Suppressor macrophage treated with lipopolysaccharide for 4 hours (primary cell): ENCODE data around the gene HOXB13.

Source experiments
- DNase-seq: peaks from one replicate; pipeline ENCODE4 v3.0.0-alpha.2; 2020

Gene HOXB13

DNA sequence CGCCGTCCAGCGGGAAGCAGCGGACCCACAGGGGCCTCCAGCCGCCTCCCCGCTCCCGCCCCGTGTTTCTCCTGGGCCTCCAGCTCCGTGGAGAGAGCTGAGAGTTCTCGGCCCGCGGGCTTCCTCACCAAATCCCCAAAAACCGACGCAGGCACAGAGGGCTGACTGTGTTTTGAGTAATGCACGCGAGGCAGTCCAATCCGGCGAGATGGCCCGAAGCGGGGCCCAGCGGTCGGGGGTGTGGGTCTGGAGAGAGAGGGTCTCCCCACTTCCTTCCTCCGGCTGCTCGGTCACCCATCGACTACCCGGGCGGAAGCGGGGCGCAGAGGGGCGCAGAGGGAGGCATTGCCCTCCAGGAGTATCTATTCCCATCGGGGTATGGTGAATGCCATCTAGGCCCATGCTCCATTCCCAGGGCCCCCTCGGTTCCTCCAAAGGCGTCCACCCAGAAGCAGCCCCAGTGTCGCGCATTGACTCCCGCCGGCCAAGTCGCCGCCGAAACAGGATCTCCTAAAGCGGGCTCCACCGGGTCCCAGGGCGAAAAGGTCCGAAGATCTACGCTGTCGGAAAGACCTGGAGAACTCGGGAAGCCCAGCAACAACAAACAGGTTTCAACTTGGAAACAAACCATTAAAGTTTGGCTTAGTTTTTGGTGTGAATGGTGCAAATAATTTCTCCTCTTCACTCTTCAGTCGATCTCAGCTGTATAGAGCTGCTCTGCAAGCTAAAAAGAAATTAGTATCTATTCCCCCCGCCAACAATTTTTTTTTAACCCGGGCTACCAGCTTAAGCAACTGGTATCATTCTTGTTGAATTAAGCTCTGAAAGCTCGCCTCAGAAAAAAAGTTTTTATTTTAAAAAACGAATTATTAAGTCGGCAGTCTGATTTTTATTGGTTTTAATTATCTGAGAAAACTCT is 19.2 kb upstream of the HOXB13 start:
- no peak for DNase-seq

DNA sequence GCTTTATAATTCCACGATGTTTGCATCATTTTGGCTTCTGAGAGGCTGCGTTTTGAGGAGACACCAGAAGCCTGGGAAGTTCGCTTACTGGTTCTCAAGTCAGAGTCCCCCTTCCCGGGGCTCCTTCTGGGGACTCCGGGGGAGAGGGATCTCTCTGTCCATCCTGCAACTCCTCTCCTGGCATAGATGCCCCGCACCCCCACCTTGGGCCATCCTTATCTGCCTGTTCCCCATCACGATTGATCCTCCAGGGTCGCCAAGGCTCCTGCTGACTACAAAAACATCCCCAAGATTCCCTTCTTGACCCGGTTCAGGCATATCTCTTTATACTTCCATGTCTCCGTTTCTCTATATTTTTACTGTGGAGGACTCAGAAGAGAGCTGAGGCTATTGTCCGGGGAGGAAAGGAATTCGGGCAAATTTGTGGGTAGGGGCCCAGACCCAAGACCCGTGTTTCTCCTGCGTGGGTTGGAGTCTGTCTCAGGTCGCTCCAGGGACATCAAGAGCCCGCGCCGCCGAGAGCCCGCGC is 18.4 kb upstream of the HOXB13 start:
- no peak for DNase-seq

DNA sequence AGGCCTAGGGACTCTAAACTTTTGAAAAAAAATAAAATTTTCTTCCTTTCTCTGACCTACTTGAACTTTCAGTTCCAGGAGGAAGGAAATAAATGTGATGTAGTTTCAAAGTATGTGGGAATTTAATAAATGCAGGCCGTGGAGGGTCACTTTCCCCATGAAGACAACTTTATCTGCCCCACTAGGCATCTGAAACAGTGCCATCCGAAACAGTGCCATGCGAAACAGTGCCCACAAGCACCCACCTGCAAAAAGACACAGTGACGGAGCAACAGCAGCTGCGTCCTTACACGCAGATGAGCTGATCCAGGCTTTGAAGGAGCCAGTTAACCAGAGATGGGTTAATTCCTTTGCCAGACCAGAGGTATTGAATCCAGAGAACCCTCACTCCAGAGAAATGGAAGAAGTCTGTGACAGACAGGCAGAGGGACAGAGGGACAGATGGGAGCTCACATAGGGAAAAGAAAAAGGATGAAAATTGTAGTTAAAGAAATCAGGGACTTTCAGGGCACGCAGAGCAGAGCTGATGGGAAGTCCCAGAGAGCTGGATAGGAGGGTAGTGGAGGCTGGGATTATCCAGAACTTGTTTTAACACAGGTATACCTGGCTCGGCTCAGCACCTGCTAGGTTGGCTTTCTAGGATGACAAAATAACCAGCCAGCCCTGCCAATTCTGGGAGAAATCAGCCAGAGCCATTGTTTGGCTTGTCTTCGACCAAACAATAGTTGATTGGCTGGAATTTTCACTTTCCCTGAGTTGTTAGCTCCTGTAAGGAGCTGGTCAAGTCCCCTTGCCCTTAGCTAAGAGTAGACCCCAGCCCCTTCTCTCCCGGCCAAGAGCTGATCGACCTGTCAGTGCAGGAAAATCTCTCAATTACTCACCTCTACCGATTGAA is 17.1 kb upstream of the HOXB13 start:
- DNase-seq = no peak

DNA sequence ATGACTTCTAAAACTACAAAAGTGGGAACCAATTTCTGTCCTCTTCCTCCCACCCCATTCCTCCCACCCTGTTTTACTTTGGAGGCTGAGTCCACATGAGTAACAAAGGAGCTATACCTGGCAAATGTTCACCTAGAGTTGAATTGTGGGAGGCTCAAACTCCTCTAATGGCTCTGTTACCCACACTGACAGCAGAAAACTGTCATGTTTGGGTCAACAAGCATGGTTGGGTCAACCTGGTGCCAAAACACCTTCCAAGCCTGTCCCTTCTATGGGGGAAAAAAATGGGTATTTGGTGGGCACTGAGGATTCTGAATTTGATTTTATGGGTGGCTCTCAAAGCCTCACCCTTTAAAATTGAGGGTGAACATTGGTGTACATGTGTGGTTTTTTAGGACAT is 12.0 kb upstream of the HOXB13 start:
- no peak for DNase-seq

DNA sequence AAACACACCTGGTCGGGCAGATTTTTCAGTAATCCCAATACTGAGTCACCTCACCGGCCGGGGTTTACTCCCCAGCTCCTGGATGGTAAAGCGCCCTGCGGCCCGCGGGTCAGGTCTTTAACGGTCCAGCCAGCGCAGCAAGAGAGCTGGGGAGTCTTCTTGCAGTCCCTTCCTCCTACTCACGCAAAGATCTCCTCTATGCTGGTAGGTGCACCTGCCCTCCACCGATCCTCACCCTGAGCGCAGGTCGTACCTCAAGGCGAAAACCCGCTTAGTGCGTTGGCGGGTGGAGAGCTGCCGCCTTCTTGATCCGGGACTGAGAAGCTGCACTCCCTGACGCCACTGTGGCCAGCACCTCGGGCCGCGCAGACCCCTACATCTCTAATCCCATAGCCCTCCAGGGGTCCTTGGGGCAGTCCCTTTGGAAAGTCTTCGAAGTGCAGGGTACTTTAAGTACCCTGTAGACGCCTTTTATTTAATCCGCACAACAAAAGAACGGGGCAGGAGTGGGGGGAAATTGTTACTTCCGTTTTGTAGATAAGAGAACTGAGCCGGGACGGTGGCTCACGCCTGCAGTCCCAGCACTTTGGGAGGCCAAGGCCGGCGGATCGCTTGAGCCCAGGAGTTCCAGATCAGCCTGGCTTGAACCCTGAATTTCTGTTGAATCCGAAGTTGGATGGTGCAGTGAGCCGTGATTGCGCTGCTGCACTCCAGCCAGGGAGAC is 10.4 kb upstream of the HOXB13 start:
- DNase-seq = no peak

DNA sequence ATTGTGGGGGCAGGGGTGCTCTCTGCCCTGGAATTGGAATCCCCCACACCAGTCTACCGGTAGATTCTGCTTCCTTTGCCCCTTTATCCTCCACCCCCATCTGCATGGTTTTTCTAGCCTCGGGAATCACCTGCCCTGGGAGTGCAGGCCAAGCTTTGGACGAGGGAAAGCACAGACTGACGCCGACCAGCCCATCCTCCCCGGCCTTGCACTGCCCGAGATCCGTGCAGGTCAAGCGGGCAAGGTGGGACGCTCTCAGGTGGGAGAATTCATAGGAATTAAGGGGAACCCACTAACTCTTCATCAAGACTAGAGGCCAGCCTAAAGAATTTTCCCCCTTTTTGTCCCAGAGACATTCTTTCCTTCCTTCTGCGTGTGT is 9.9 kb upstream of the HOXB13 start:
- DNase-seq = no peak

DNA sequence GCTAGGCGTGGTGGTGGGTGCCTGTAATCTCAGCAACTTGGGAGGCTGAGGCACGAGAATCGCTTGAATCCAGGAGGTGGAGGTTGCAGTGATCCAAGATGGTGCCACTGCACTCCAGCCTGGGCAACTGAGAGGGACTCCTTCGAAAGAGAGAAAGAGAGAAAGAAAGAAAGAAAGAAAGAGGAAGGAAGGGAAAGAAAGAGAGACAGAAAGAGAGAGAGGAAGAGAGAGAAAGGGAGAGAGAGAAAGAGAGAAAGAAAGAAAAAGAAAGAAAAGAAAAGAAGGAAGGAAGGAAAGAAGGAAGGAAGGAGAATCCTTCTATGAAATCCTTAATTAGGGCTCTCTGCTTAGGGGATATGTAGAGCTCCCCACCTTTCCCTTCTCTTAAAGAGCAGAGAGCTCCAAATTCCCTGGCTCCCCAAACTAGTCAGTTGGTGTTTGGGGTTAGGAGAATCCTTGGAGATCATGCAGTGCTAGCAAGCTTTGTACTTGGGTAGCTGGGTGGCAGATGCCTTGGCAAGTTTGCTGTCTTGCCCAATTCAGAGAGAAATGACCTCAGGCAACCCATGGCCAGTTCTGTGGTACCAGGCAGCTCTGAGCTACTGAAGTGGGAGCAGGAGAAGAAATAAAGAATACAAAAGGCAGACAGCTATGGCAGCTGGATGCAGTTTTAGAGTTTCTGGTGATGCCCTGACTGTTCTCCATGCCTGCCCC is 8.9 kb upstream of the HOXB13 start:
- DNase-seq = no peak

DNA sequence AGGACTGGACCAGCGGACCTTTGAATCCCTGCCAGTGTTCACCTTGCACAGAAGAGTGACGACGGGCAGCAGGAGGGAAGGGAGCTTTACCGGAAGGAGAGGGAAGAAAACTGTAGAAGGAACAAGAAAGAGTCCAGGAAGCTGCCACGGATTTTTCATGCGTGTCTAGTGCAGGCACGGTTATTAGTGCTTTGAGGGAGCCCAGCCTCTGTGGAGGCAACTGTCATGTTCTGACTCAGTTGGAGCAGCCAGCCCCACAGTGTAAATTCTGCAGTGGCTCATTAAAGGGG is 6.5 kb upstream of the HOXB13 start:
- no peak for DNase-seq

DNA sequence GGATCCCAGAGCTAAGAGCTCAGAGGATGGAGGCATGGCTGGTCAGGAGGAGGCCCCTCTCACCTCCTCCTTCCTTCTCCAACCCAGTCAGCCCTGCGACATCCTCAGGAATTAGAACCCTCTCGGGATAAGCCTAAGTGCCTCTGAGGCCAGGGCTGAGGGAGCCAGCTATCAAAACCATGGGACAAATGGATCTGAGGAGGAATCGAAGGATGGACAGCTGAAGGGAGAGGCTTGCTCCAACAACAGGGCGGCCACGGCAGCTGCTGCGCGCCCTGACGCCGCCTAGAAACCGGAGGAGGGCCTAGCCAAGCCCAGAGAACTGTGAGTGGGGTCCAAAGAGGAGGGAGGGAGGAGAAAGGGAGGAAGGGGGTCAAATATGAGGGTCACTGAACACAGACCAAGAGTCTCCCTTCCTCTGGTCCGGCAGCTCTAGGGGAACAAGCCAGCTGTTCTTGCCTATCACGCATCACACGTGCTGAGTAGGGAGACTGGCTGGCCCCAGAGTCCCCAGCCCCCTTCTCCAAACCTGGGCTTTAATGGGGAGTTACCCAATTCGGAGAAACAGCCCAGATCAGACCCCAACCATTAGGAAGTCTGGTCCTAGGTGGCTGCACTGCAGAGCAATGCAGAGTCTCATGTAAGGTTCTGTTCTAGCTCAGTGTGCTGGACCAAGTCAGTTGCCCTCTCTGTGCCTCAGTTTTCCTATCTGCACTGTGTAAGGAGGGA is 5.9 kb upstream of the HOXB13 start:
- no peak for DNase-seq

DNA sequence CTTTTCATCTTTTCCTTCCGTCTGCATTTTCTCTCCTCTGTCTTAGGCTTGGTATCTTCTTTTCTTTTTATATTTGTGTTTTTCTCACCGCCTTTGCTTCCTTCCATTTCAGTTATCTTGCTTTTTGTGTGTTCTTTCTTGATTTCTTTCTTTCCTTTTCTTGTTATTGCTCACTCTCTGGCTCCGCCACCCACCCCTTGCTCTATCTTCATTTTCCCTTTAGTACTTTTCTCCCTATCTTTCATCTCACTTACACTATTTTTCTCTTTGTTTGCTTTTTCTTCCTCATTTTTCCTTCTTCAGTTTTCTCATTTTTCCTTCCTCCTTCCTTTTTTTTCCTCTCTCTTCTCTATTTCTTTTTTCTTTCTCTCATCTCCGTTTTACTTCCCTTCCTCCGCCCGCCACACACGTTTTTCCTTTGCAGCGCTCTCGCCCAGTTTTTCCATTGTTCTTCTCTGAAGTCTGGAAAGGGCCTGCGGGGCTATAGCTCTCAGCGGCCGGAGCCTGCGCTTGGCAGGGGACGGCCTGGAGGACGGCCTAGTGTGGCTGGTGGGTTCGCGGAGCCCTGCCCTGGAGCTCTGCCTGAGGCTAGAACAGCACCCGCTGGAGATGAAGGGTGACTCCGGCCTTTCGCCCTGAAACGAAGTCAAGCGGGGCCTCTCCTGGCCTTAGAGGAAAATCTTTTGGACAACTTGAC is 5.2 kb upstream of the HOXB13 start:
- no peak for DNase-seq

DNA sequence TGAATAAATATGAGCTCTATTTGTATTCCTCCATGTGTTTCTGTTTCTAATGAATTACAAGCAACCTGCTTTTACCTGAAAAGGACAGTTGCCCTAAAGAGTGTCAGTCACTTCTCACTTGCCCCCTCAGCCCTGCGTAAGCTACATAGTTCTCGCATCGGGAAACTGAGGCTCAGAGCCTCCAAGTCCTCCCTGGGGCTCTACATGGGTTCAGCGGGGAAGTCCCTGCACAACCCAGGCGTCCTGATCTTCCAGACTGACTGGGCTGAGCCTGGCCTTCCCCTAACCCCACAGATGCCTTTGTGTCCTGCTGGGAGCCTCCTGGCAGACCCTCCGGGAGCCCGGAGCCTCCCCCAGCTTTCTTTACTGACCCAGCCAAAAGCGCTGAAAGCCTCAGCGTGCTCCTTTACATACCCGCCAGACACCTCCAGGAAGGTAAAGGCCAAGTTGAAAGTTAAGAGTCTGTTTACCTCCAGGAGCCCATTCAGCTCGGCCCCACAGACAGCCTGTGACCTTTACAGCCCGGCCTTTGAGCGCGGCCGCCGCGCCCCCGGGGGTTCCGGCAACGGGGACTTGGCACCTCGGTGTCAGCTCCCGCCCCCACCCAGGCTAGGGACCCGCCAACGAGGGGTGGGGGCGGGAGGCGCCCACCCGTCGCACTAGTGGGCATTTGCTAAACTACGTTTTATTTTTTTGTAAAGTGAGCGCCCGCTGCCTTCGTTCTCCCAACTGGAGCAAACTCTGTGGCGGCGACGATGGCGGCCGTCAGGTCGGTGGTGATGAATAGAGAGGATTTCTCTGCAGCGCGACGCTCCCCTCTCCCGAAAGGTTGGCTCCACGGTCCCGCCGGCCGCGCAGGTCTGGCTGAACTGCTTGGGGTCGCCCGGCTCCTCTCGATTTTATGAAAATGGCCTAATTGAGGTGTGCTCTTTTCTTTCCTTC is 4.4 kb upstream of the HOXB13 start:
- DNase-seq = no peak

DNA sequence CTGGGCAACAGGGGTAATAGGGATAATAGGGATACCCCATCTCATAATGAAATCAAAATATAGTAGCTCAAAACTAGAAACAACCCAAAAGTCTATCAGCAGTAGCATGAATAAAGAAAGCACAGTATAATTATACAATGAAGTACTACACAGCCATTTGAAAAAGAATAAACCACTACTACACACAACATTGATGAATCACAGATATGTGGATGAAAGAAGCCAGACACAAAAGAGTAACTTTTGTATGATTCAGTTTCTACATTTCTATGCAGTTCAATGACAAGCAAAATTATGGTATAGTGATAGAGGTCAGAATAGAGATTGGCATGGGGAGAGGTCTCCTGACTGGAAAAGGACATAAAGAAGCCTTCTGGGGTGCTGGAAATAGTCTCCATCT is 2.8 kb upstream of the HOXB13 start:
- no peak for DNase-seq

DNA sequence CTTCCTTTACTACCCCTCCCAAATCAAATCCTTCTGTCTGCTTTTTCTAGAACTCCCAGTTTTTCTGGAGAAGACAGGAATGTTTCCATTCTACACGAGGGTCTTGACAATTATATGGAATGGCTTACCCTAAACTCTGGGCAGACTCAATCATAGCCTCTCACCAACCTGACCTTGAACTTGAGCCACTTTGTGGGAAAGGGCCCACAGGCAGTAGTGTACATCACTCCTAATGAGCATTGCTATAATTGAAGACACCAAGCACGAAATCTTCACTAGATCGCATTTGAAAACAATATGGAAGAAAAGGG is 1.6 kb upstream of the HOXB13 start:
- no peak for DNase-seq

DNA sequence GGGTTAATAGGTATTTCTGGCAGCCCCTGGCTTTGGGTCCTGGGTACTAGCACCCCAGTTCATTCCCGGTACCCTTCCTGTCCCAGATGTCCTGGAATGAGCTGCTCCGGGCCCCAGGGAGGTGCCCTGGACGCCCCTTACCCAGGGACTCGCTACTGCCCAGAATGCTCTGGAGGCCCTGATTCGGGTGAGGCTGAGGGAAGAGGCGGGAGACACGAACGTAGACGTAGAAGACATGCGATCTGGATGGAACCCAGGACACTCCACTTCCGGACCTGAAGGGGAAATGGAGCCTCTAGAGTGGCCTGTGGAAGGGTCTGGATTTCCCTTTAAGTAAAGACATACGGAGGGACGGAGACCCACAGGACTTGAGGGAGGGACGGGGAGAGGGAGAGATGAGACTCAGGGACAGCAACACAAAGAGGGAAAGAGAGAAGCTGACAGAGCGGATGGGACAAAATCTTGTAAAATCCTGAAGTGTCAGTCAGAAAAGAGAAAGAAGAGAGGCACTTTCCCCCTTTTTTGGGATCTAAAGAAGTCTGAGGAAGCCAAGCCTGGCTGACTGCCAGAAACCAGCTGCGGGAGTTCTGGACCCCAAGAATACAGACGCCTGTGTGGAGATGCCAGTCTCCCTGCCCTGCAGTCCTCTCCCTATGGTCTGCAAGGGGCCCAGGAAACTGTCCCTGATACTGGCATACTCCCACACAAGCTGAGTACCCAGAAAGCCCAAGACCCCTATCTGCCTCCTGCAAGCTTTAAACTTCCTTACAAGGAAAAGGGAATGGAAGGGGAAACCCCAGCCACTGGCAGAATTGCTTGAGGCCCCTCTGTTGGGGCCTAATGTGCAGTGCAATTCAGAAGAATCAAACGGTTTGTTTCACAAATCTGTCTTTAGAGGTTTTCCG is 1.0 kb upstream of the HOXB13 start:
- no peak for DNase-seq

DNA sequence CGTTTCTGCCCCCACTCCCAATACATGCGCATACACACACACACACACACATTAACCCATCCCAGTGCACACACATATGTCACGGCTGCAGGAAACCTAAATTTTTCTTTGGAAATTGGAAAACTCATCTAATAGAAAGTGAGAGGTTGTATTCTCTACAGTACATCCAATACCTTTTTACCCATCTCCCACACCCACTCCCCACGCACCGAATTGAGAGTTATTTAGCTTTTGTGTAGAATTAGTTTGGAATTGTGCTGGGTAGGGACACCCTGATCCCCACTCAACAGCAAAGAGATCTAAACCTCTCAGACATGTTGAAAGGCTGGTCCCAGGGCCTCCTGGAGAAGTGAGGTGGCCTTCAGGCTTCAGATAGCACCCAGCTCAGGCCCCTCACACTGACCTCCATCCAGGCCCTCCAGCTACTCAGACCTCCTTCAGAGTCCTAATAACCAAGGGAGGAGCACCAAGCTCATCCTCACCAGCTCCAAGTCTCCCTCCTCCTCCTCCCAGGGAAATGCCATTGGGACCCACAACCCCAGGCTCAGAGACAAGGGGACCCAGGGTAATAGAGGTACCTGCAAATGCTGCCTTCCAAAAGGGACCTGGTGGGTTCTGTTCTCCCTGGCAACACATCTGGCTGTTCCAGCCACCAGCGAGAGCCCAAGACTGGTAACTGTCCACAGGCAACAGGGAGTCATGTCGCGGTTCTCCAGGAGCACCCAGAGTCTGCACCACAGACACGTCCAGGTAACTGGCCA is 955 bp downstream of the HOXB13 start:
- no peak for DNase-seq

DNA sequence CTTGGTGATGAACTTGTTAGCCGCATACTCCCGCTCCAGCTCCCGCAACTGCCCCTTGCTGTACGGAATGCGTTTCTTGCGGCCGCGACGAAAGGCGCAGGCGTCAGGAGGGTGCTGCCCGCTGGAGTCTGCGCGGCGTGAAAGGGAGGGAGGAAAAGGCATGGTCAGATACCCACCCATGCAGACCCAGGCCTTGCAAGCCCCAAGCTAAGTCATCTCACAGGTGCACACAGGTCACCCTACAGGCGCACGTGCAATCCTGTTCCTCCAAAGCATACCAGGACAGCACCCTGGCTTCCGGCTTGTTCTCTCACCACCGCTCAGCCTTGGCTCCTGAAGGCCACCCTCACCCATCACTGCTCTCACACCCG is 1.6 kb downstream of the HOXB13 start:
- no peak for DNase-seq

DNA sequence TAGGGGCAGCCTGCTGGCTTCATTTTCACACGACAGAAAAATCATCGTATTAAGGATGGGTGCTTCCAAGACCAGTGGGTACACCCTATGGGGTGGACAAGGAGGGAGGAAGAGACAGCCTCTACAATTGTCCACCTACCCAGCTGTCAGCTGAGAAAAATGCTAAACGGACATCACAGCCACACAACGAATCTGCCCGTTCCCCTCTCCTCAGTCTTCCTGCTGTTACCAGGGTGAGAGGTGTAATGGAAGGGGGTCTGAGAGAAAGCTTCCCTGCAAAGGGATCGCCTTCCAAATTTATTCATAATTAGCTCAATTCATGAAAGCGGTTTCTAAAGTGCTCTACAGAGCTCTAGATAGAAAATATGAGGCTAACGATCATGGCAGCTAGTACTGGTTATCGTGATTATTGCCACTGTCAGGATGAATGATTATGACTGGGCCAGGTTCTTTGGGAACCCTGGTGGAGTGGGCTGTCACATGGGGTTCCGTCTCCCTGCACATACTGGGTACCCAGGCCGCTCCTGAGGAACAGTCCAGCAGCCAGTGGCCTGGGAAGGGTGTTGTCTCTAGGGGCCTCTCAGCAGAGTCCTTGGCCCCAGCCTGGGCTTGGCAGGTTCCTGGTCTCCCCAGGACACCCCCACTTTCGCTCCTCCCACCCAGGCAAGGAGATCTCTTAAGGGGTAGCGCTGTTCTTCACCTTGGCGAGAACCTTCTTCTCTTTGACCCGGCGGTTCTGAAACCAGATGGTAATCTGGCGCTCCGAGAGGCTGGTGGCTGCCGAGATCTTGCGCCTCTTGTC is 2.2 kb downstream of the HOXB13 start:
- DNase-seq = no peak
